Stimulated activated naive CD4-positive, alpha-beta T cell treated with Interleukin-2 at 50 U/mL for 16 hours (primary cell): ENCODE measurements around the gene TGFBR2.
A peak's percentile ranks its signal among the peaks of the same experiment; 100 is the strongest.

ENCODE experiments used
- DNase-seq: peaks from one replicate; lab custom pipeline; 2025; lab: John Stamatoyannopoulos, UW

Gene TGFBR2

GRCh38 chr3:30637310-30638219 lies 31.2 kb downstream of the TGFBR2 start:
- no peak for DNase-seq

DNA sequence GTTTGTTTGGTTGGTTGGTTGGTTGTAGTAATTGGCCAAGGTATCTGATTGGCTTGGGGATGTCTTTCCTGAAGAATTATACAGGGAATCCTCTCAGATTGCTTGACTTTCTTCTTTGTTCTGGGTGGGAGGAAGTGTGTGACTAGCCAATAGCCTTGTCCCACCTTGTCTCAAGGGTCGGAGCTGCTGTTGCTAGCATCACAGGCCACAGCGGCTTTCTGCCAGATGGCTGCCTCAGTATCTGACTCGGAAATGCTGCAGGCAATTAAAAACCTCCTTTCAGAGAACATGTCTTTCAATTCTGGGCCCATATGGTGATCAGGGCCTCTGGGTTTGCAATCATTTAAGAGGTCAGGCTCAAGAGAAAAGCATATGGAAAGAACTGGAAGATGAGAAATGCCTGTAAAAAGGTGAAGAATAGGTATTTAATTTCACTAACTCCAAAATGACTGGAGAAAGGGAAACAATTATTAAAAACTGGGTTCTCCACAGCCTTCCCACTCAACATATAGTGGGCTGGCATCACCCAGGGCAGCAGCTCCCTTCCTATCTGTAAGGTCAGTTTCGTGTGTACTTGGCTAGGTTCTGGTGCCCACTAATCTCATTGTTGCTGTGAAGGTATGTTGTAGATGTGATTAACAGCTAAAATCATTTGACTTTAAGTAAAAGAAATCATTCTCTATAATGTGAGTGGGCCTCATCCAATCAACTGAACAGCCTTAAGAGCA lies 32.4 kb downstream of the TGFBR2 start:
- DNase-seq, result no peak

GRCh38 chr3:30639937-30640336 lies 33.5 kb downstream of the TGFBR2 start:
- no peak for DNase-seq

DNA sequence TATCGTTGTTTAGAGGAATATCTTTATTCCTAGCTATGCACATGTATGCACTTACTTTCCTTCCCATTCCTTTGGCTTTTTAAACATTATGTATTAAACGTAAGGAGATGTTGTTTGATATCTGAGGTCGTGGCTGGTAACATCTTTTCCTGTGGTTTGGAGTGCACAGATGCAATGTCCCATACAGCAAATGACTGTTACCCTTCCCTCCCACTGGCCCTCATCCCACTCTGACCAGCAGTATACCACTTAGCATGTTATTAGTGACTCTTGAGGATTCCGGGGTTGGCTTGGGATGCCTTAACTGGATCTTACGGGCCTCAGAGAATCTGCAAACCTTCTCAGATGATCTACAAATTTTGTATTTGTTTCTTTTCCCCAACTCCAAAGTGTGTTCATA lies 34.5 kb downstream of the TGFBR2 start:
- DNase-seq, result no peak

DNA sequence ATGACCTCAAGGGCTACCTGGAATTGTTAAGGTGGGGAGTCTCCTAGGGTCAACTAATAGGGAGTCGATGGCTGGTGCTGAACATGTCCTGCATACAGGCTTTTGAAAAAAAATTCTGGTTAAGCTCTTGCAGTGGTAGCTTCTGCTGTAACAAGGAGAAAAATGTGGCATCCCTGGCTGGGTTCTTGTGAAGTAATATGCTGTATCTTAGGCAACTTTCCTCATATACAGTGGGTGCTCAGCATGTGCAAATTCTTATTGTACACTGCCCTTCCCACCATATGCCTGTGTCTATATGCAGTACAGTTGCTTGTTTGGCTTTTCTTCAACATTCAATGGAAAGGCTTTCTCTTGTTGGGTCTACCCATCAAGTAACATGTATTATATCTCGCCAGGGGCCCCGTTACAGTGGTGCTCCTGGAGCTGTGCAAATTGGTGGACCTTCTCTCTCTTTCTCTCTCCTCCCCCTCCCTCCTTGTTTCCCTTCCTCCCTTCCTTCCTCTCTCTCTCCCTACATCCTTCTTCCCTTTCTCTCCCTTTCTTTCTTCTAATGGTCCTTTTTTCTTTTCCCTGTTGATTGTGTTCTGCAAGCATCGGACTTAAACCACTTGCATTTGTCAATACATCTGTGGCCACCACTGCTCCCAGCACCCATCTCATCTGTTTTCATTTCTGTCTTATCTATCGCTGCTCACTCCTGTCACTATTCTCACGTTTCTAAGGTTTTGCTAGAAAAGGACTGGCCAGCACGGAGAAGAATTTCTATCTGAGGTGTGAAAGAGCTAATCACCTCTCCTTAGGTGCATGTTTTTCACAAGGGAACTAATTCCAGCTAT lies 35.2 kb downstream of the TGFBR2 start:
- DNase-seq, result no peak

DNA sequence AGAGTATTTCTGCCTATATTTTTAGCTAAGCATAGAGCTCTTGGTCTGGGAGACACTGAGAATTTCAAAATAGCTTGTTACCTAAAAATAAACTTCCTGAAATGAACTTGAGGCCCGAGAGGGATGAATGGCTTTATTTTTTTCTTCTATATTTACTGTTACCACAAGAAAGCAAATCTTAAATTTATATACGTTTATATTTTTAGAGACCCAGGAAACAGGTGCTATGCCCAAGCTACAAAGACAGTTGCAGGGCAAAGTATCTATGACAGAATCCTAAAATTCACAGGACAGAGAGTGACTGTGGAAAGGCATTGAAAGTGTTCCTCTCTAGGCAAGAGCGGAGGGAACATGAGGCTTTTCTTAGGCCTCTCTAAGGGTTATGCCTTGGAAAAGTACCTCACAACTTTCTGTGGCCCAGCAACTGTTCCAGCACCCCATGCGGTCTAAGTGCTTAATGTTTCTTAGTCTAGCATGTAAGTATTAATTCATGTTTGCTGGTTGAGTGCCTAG lies 36.5 kb downstream of the TGFBR2 start:
- no peak for DNase-seq

GRCh38 chr3:30643763-30644462 lies 37.5 kb downstream of the TGFBR2 start:
- peak; percentile 40 for DNase-seq

DNA sequence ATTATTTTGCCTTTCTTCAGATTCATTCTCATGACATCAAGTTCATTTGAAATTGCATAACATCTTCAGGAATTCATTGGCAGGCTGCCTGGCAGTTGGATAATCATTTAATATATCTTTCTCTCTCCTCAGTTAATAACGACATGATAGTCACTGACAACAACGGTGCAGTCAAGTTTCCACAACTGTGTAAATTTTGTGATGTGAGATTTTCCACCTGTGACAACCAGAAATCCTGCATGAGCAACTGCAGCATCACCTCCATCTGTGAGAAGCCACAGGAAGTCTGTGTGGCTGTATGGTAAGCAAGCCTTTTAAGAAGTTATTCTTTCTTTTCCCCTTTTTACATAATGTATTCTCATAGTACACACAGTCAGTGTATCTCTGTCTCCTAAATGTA lies 38.2 kb downstream of the TGFBR2 start:
- DNase-seq, result peak; percentile 49

GRCh38 chr3:30645077-30645476 lies 38.7 kb downstream of the TGFBR2 start:
- DNase-seq, result no peak

- no peak for DNase-seq
Measured at GRCh38 chr3:30646181-30646876, 39.9 kb downstream of the TGFBR2 start.

GRCh38 chr3:30646961-30647752 lies 40.8 kb downstream of the TGFBR2 start:
- no peak for DNase-seq

GRCh38 chr3:30648670-30649357 lies 42.4 kb downstream of the TGFBR2 start:
- DNase-seq, result no peak

DNA sequence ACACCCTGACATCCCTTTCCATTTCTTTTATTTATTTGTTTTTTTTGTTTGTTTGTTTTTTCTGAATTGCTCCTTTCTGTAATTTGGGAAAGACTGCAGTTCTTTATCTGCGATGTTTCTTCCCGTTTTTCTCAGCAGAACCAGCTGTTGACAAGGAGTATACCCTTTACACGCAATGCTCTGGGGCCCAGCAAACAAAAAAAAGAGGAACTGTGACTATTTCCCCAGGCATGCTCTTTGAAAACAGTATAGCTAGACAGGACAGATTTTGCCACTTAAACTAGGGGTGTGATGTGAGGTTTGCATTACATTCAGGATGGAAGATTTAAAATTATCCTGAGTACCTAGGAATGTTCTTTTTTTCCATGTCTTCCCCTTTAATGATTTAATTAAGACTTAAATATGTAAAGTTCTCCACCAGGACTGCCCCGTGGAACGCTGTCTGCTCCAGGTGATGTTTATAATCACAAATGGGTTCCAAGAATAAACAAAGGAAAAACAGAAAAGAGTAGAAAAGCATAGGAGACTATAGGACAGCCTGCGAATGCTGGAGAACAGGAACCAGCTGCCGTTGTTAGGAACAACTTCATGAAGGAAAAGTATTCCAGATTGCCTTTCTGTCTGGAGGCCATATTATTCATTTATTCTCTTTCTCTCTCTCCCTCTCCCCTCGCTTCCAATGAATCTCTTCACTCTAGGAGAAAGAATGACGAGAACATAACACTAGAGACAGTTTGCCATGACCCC lies 43.3 kb downstream of the TGFBR2 start:
- DNase-seq, result no peak

DNA sequence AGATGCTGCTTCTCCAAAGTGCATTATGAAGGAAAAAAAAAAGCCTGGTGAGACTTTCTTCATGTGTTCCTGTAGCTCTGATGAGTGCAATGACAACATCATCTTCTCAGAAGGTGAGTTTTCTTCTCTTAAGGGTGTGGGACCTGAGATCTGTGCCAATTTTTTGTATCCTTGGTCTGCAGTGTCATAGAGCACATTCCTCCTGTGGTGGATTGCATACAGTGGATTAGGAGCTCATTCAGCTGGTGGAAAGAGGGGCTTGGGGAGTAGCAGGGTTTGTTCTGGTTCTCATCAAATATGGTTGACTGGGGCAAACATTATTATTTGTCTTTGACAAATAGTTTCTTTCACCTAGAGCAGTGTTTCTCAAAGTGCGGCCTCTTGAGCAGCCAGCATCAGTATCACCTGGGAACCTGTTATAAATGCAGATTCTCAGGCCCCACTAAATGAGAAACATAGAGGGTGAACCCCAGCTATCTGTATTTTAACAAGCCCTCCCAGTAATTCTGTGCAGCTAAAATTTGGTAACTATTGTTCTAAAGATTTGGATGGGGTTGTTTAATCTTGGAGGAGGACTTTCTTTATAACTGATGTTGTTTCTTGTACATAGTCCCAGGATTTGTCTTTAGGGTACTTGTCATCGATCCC lies 44.1 kb downstream of the TGFBR2 start:
- DNase-seq, result no peak

DNA sequence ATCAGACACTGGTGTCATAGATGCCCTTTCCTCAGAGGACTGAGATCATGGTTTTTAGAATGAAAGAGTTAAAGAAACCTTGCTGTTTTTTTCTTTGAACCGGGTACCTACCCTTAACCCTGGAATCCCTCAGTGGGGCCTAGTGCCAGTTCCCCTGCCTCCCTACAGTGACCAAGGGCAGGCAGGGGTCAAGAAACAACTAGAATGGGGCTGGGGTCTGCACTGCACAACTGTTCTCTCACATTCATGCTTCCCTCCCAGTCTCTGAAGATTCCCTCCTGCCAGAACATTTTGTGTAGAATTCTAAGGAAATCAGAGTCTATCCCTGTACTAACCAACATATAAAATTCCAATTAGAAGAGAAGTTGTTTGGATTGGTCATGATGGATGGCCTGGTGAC lies 47.9 kb downstream of the TGFBR2 start:
- no peak for DNase-seq

- DNase-seq, result peak; percentile 31
Measured at GRCh38 chr3:30655187-30655812, 48.9 kb downstream of the TGFBR2 start.

DNA sequence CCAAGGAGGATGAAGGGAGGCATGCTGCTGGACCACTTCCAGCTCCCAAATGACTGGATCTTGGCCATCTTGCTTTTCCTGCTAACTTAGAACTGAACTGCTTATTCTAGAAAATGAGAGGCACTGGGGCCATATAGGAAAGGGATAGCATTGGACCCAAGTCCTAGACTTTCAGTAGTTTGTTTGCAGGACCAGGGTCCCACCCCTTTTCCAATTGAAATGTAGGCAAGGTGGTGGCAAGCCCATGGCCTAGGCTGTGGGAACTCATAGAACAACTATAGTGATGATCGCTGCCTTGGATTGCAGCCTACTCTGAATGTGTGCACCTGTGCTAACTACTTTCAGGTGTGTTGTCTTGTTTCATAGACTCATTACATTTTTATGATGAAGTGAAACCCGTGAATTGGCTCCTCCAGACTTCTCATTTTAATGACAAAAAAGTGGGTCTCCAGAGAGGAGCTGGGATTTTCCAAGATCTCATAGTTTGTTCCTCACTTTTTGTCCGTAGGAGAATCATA lies 50.3 kb downstream of the TGFBR2 start:
- DNase-seq, result no peak
